ENCODE data around the gene CEND1.

Gene CEND1

DNA sequence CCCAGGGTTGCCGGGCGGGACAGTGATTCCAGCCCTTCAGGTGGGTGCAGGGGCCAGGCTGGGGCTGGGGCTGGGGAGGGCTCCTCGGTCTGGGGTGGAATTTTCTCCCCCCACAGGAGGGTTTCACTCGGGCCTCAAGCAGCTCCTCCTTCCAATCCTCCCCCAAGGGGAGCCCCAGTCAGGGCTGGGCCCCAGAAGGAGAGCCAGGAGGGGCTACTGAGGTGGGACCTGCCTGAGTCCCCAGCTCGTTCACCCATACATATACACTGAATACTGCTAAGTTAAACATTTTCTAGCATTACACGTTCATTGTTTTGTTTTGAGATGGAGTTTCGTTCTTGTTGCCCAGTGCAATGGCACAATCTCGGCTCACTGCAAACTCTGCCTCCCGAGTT, 36.3 kb upstream of the CEND1 start:
- no peak overlapping the region for H3K27ac ChIP-seq
- H3K36me3 ChIP-seq (replicated peaks), result peaks cover 20% of the 10 kb centered on the region
- in situ Hi-C loops (cut with HindIII; ENCODE audit: low pct_ligation_motif_present, low sequenced_read_pairs), result no loop called here
- TF ChIP-seq, protein P1, sequence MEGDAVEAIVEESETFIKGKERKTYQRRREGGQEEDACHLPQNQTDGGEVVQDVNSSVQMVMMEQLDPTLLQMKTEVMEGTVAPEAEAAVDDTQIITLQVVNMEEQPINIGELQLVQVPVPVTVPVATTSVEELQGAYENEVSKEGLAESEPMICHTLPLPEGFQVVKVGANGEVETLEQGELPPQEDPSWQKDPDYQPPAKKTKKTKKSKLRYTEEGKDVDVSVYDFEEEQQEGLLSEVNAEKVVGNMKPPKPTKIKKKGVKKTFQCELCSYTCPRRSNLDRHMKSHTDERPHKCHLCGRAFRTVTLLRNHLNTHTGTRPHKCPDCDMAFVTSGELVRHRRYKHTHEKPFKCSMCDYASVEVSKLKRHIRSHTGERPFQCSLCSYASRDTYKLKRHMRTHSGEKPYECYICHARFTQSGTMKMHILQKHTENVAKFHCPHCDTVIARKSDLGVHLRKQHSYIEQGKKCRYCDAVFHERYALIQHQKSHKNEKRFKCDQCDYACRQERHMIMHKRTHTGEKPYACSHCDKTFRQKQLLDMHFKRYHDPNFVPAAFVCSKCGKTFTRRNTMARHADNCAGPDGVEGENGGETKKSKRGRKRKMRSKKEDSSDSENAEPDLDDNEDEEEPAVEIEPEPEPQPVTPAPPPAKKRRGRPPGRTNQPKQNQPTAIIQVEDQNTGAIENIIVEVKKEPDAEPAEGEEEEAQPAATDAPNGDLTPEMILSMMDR (IDR thresholded peaks at IDR 0.05; ENCODE audit: low read depth, low read length, missing control alignments), result no peak
- no peak for DNase-seq
- H3K4me3 ChIP-seq (ENCODE audit: low read depth, low read length), result no peak overlapping the region
- no peaks in the 10 kb centered on the region for H3K27me3 ChIP-seq (replicated peaks)

DNA sequence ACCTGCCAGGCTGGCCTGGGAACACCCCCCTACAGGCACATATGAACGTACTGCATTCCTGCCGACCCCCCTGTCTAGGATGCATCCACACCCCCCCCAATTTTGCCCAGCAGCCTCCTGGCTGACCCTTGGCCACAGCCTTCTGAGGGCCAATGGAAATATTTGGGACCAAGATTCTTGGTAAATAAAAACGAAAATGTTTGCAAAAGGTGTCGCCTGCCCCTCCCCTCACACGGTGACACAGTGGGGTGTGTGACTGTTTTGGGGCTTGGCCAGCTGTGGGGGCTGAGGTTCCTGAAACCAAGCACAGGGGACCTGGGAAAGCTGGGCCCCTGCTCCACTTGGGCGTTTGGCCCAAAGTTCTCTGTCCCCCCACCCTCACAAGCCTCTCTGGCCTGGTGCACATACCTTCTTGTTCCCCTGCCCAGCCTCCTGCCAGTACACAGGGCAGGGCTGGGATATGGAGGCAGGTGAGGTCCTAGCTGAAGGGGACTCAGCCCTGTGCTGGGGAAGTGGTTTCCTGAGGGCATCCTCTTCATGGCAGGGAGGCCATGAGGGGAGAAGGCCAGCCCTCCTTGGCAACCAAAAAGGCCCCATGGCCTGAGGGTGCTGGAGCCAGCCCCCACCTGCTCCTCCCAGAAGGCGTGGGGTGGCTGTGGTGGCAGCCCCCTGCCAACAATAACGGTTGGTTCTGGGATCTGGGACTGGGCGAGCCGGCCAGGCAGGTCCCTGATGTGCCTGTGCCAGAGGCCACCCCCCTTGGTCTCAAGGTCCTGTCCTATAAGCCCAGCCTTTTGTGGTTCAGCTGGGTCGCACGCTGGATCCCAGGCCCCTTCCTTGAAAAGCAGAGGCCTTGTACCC, 35.7 kb upstream of the CEND1 start:
- TF ChIP-seq, protein P1 (IDR thresholded peaks at IDR 0.05; ENCODE audit: low read depth, low read length, missing control alignments), result no peak
- Histone ChIP-seq H3K27me3 (replicated peaks) (no peaks in the 10 kb centered on the region), H3K27ac (no peak overlapping the region), H3K36me3 (replicated peaks) (peaks cover 20% of the 10 kb centered on the region), H3K4me3 (ENCODE audit: low read depth, low read length) (no peak overlapping the region)
- DNase-seq, result no peak
- in situ Hi-C loops (cut with HindIII; ENCODE audit: low pct_ligation_motif_present, low sequenced_read_pairs), result no loop called here

DNA sequence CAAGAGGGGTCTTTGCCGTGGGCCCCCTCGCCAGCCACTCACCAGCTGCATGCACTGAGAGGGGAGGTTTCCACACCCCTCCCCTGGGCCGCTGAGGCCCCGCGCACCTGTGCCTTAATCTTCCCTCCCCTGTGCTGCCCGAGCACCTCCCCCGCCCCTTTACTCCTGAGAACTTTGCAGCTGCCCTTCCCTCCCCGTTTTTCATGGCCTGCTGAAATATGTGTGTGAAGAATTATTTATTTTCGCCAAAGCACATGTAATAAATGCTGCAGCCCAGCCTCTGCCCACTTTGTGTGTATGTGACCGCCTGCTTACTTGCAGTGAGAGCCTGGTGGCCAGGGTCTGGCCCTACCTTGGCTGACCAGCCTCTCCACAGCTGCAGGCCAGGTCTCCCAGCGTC, 35.1 kb upstream of the CEND1 start:
- Histone ChIP-seq H3K27ac (no peak overlapping the region), H3K36me3 (replicated peaks) (peaks cover 20% of the 10 kb centered on the region), H3K27me3 (replicated peaks) (no peaks in the 10 kb centered on the region), H3K4me3 (ENCODE audit: low read depth, low read length) (no peak overlapping the region)
- in situ Hi-C loops (cut with HindIII; ENCODE audit: low pct_ligation_motif_present, low sequenced_read_pairs), result no loop called here
- TF ChIP-seq, protein P1 (IDR thresholded peaks at IDR 0.05; ENCODE audit: low read depth, low read length, missing control alignments), result no peak
- no peak for DNase-seq

DNA sequence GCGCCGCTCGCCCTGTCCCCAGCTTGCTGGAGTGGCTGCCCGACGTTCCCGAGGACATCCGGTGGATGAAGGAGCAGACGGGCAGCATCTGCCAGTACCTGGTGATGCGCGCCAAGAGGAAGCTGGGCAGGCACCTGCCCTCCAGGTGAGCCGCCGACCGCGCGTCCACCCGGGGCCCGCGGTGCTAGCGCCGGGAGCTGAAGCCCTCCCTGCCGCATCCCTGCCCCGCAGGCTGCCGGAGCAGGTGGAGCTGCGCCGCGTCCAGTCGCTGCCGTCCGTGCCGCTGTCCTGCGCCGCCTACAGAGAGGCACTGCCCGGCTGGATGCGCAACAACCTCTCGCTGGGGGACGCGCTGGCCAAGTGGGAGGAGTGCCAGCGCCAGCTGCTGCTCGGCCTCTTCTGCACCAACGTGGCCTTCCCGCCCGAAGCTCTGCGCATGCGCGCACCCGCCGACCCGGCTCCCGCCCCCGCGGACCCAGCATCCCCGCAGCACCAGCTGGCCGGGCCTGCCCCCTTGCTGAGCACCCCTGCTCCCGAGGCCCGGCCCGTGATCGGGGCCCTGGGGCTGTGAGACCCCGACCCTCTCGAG, 34.5 kb upstream of the CEND1 start:
- DNase-seq, result no peak
- H3K27me3 ChIP-seq (replicated peaks), result no peaks in the 10 kb centered on the region
- H3K27ac ChIP-seq, result no peak overlapping the region
- no peak overlapping the region for H3K4me3 ChIP-seq (ENCODE audit: low read depth, low read length)
- in situ Hi-C loops (cut with HindIII; ENCODE audit: low pct_ligation_motif_present, low sequenced_read_pairs), result no loop called here
- peaks cover 20% of the 10 kb centered on the region for H3K36me3 ChIP-seq (replicated peaks)
- TF ChIP-seq, protein P1 (IDR thresholded peaks at IDR 0.05; ENCODE audit: low read depth, low read length, missing control alignments), result no peak

DNA sequence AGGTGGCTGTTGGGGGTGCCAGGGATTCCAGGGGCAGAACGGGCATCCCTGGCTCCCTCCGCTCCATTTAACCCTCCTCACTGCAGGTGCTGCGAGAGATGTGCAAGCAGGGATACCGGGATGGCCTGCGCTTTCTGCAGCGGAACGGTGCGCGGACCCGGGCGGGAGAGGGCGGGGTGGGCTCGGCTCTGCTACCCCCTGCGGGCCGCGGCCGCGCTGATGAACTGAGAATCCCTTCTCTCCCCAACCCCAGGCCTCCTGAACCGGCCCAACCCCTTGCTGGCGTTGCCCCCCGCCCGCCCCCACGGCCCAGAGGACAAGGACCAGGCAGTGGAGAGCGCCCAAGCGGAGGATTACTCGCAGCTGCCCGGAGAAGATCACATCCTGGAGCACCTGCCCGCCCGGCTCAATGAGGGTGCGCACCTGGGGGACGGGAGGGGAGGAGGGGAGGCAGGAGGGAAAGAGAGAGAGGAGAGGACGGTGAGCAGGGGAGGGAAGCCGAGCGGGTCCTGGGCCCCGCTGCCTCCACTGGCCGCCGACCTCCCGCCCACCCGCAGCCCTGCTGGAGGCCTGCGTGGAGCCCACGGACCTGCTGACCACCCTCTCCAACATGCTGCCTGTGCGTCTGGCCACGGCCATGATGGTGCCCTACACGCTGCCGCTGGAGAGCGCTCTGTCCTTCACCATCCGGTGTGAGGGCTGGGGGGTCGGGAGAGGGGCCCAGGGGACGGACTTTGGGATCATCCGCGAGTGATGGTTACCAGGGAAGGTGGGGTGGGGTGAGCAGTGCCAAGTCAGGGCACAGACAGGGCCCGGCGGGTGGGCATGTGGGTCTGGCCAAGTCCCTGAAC, 33.8 kb upstream of the CEND1 start:
- peaks cover 20% of the 10 kb centered on the region for H3K36me3 ChIP-seq (replicated peaks)
- no peaks in the 10 kb centered on the region for H3K27me3 ChIP-seq (replicated peaks)
- in situ Hi-C loops (cut with HindIII; ENCODE audit: low pct_ligation_motif_present, low sequenced_read_pairs), result no loop called here
- TF ChIP-seq, protein P1 (IDR thresholded peaks at IDR 0.05; ENCODE audit: low read depth, low read length, missing control alignments), result no peak
- H3K27ac ChIP-seq, result no peak overlapping the region
- H3K4me3 ChIP-seq (ENCODE audit: low read depth, low read length), result no peak overlapping the region
- DNase-seq, result no peak

Data from brain microvascular endothelial cell (primary cell).